Suppressor macrophage treated with lipopolysaccharide for 1 hour (primary cell): ENCODE measurements around the gene OR4D1.
"Not testable (repeated sequence)": the region's sequence is repeated elsewhere in the genome, so short reads cannot be mapped to it uniquely, and the experiment has no call there.

Source experiments
- DNase-seq, 3 donors: peaks; one replicate each; pipeline ENCODE4 v3.0.0-alpha.2; 2020 to 2022

Gene OR4D1

DNA sequence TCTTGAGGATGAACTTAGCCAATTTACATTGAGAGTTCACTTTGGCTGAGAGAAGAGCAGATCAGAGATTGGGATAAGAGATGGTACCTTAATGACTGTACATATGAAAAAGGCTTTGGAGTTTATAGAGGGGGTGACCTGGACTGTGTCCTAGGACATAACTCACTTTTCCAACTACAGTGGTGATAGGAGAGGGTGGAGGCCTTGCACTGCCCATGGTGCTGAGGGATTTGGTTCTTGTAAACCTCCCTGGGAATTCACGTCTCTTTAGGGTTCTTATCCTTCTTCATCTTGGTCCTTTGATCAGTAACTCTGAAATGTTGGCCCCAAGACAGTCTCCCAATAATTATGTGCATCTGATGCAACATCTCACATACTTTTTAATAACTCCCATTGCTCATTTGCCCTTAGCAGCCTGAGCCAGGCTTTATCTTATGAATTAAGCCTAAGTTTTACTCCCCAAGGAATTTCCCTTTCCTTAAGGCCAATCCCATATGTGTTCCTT is at the start of gene OR4D1:
OR4D1 (plus strand) TSS at position 455 of the 505 bp plus-strand sequence. CDS start 6,770 bp downstream, outside the sequence.
- DNase-seq, result no peak

DNA sequence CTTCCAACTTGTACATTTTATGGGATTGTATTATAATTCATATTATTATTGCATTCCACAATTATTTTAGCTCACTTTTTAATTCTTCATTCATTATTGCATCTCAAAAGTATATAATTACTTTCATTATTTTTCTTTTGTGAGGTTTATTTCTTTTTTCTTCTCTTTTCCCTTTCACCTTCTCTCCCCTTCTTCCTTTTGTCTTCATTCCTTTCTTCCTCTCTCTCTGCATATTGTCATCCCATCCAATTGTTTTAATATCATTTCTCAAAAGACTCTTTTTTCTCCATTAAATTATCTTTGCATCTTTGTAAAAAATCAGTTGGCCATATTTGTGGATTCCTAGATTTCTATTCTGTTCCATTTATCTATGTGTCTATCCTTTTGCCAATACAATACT is 47.7 kb upstream of the OR4D1 start:
- DNase-seq, result no peak

DNA sequence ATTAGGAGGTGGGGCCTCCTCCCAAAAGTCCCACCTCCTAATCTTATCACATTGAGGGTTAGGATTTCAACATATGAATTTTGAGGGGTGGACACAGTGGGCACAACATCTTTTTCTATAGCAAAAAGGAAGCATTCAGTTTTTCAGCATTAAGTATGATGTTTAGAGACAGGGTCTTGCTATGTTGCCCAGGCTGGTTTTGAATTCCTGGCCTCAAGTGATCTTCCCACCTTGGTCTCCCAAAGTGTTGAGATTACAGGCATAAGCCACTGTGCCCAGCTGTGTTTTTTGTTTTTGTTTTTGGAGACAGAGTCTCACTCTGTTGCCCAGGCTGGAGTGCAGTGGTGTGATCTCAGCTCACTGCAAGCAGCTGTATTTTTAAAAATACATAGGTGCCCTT is 46.3 kb upstream of the OR4D1 start:
- not testable (repeated sequence) for DNase-seq

DNA sequence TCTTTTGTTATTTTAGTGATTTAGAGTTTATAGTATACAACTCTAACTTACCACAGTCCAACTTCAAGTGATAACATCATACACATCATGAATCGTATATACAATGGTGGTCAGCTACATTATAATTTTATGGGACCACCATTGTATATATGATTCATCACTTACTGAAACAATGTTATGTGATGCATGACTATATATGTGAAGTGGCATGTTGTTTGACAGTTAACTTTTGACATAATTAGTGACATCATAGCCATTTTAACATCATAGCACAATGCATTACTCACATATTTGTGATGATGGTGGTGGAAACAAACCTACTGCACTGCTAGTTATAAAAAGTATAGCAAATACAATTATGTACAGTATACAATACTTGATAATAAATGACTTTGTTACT is 43.1 kb upstream of the OR4D1 start:
- DNase-seq, result no peak

DNA sequence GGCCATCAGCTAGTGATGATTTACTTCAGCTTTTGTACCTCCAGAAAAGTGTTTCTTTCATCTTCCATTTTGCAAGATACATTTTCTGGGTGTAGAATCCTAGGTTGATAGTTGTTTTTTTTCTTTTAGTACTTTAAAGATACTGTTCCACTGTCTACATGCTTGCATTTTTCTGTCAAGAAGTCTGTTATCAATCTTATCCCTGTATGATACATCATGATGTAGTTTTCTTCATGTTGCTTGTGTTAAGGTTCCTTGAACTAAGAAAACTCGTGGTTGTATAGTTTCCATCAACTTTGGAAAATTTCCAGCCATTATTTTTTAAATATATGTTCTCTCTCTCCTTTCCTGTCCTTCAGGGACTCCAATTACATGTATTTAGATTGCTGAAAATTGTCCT is 40.9 kb upstream of the OR4D1 start:
- DNase-seq, result no peak

DNA sequence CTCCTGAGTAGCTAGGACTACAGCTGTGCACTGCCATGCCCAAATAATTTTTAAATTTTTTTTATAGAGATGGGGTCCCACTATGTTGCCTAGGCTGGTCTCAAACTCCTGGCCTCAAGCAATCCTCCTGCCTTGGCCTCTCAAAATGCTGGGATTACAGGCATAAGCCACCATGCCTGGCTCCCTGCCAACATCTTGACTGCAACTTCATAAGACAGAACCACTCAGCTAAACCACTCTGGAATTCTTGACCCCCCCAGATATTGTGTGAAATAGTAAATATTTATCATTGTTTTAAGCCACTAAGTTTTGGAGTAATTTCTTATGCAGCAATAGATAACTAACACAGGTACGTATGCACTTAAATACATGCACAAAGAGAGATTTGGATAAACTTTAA is 39.0 kb upstream of the OR4D1 start:
- DNase-seq, result no peak

DNA sequence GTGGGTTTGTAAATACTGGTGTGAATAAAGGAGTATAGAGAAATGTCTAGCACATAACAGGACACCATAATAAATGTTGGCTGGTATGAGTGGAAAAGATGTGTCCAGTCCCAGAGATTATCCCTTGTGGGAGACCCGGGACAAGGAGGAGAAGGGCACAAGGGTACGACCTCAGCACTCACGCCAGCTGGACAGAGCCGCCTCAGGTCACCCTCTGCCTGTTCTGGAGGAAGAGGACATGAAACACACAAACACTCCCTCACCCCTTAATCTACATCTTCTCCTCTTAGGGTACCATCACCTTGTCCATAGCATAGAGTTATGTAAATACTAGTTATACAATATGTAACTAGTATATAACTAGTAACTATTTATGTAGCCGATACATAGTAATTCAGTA is 38.2 kb upstream of the OR4D1 start:
- DNase-seq, result no peak

DNA sequence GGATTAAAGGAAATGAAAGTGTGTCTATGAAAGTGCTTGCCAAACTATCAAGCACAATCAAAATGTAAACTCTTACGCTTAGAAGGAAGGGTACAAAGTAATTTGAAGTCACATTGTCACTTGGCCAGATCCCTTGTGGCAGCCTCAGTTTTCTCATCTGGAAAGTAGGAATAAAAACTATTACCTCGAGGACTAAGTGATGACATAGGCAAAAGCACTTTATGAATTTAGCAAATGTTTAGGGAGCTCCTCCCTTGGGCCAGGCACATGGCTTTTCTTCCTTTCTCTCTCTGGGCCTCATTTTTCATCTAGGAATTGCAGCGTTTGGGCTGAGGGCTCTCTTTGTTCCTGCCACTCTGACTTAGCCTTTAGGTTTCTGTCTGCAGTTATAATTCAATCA is 36.5 kb upstream of the OR4D1 start:
- DNase-seq, result no peak

DNA sequence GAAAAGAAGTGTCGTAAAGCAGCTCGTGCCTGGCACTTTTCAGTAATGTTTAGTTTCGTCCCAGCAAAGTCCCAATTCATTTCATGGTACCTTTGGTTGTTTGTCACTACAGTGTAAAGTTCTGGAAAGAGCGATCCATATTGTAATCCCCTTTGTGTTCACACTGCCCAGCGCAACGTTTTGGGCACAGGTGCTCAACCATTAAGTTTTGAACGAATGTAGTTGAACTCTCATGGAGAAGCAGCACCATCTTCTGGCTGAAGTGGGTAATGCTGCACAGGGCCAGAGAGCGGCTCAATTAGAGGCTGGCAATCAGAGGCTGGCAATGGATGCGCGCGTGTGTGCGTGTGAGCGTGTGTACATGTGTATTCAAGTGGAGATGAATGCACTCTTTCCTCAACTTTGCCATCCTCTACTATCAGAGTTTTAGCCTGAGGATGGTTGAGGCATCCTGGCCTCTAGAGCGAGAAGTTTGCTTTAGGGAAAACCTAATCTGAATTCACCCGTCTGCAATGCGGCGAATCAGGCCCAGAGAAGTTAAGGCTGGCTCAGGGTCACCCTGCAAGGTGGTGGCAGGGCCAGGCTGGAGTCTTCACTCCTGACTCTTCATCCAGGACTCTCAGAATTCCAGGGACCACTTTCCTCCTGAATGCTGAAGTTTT is 35.1 kb upstream of the OR4D1 start:
- DNase-seq, result peak; percentile 67 to 82 (median 80)

DNA sequence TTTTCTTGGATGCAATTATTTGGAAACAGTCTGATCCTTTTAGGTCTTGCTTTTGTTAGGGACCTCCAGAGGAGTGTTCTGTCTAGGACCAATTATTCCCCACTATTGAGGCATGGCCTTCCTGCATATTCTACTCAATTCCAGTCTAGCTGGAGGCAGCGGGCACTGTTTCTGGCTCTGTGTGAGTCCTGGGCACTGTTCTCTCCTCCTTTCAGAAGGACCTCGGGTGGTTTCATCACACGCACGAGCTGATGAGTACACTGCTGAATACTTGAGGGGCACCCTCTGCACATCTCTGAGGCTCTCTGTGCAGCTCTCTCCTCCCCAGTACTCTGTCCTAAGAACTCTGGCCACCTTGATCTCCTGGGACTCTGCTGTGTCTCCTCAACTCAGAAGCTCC is 34.2 kb upstream of the OR4D1 start:
- no peak for DNase-seq

DNA sequence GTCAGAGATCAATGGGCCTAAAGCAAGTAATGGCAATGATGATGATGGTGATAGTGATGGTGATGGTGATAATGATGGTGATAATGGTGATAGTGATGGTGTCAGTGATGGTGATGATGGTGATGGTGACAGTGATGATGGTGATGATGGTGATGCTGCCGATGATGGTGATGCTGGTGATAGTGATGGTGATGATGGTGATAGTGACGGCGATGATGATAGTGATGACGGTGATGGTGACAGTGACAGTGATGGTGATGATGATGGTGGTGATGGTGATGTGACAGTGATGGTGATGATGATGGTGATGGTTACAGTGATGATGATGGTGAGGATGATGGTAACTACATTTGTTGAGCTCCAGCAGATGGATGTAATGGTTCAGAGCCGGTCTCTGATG is 30.8 kb upstream of the OR4D1 start:
- DNase-seq, result no peak

DNA sequence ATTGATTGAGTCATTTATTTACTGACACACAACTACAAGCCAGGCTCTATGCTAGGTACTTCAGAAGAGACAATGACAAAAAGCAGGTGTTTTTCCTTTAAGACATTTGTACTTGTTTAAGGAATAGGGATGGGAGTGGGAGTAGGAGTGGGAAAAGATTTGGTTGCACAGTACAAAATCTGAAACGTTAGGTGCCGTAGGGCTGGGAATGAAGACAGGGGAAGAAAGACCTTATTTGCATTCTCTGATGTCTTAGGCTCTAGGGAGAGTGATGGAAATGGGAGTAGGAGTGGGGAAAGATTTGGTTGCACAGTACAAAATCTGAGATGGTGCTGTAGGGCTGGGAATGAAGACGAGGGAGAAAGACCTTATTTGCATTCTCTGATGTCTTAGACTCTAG is 28.7 kb upstream of the OR4D1 start:
- no peak for DNase-seq

DNA sequence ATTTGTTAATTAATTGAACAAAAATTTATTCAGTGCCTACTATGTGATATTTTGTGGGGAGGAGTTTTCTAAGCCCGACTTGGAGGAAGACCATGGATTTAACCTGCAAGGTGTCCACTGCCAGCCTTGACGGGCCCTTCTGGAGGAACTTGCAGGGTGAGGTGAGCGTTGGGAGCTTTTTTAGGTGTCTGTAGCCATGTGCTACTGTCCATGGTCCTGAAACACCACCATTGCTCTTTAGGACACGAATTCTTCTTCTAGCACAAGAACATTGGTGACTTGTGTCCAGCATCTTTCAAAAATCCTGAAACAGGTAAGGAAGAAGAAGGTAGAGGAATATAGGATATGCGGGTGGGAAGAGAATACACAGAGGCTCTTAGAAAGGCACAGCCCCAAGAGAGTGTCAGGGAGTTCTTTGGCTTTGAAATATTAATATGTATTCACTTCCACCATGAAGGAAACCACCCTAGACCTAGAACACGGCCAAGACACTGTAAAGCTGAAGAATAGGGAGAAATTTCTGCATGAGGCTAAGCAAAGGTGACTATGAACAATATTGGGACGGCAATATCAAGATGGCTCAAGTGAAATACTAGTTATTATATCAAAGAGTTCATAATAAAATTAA is 27.9 kb upstream of the OR4D1 start:
- DNase-seq, result peak; percentile 44 to 76 (median 69)

DNA sequence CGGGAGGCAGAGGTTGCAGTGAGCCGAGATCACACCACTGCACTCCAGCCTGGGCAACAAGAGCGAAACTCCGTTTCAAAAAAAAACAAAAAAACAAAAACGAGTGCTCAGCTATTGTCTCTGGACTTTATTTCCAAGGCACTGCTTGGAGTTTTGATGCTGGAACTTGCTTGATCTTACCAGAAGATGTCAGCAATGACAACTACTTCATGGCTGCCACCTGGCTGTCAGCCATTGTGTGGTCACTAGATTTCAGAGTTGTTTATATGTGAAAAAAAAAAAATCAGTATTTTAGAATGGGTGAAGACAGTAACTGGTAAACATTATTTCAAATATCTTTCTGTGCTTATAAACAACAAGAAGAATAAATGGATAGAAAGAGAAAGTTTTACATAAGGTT is 26.3 kb upstream of the OR4D1 start:
- peak in 2 of 3 donors; percentile 11 to 15 for DNase-seq

DNA sequence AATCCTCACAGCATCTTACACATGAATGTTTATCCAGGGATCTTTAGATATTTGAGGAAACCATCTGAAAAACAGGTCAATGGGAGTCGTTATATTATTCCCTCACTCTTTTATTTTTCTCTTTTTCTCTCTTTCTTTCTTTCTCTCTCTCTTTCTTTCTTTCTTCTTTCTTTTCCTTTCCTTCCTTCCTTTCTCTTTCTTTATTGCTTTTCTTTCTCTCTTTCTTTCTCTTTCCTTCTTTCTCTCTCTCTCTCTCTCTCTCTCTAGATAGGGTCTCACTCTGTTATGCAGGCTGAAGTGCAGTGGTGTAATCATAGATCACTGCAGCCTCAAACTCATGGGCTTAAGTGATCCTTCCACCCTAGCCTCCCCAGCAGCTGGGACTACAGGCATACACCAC is 20.3 kb upstream of the OR4D1 start:
- DNase-seq, result no peak

DNA sequence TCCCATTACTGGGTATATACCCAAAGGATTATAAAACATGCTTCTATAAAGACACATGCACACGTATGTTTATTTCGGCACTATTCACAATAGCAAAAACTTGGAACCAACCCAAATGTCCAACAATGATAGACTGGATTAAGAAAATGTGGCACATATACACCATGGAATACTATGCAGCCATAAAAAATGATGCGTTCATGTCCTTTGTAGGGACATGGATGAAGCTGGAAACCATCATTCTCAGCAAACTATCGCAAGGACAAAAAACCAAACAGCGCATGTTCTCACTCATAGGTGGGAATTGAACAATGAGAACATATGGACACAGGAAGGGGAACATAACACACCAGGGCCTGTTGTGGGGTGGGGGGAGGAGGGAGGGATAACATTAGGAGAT is 15.5 kb upstream of the OR4D1 start:
- not testable (repeated sequence) for DNase-seq

DNA sequence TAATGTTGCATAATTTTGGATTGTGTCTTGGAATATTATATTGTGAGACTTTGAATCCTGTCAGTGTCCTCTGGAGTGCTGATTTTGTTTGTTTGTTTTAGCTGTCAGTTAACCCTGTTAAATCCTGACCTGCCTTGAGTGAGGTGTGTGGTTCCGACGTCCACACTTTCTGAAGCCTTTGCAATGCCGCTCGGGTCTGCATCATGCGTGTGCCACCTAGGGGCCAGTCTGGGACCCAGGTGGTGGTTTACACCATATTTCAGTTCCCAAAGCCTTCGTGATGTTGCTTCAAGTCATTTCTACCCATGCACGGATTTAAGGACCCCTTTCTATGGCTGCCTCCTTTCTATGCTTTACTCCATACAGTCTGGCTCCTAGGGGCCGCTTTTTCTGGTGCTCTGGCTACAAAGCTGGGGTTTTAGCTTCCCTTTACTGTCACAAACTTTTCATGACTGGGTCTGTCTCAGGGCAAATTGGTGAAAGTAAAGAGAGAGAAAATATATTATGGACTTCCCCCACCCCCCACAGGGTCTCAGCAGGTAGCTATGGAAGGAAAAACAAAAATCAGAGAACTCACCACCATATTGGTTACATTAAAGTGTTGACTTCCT is 11.4 kb upstream of the OR4D1 start:
- DNase-seq, result no peak

DNA sequence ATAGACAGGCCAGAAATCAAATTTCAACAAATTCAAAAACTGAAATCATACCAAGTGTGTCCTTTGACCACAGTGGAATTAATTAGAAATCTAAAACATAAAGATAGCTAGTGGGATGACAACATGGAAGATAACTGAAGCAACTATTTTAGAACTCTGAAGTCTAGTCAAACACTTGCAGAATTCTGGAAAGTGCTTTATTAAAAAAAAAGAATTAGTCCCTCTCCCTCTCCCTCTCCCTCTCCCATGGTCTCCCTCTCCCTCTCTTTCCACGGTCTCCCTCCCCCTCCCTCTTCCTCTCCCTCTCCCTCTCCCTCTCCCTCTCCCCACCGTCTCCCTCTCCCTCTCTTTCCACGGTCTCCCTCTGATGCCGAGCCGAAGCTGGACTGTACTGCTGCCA is 6.7 kb upstream of the OR4D1 start:
- no peak for DNase-seq

DNA sequence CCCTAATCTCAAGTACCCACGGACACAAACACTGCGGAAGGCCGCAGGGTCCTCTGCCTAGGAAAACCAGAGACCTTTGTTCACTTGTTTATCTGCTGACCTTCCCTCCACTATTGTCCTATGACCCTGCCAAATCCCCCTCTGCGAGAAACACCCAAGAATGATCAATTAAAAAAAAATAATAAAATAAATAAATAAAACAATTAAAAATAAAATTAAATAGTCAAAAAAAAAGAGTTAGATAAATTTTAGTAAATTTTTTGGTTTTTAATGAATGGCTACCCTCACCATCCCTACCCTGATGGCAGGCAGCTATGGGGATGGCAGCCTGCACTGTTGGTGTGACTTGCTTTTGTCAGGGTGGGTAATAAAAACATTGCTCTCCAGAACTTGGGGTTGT is 4.8 kb upstream of the OR4D1 start:
- not testable (repeated sequence) for DNase-seq

DNA sequence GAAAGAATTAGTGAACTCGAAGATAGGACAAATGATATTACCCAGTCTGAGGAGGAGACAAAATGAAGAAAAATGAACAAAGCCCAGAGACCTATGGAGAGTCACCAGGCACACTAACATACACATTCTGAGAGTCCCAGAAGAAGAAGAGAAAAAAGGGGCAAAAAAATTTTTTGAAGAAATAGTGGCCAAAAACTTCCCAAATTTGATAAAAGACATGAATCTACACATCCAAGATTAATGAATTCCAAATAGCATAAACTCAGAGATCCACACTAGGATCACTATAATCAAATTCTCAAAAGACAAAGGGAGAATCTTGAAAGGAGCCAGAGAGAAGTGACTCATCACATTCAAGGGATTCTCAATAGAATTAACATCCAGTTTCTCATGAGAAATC is 3.4 kb upstream of the OR4D1 start:
- no peak for DNase-seq

DNA sequence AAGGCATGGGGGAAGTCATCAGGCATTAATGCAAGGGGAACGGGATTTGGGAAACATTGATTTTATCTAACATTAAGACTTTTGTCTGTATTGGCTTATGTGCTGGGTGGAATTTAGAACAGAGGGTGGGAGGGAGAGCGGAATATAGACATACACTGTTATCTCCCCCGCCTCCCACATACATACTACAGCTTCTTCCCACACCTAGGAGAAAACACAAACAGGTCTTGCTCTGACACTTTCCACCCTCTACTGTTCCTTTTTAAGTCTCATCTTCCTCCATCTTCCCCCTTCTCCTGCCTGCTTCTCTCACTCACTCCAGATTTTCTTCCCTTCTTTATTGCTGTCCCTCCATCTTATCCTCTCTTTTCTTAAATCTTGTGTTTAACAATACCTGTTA is 425 bp downstream of the OR4D1 start:
- DNase-seq, result no peak

DNA sequence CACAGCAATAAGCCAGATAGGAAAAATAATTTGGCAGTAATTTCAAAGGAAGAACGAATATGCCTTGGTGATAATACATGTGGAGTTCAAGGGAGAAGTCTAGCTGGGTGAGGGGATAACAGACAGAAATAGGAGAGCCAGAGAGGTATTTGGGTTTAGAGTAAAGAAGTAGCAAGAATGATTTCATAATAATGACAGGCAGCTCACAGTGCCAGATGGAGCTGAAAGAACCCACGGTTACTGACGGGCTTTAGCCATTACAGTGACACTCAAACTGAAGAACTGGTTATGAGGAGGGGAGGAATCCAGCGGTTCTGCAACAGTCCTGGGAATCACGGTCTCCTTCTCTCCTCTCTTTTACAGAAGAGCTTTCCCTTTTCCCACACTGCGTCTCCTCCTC is 2.2 kb downstream of the OR4D1 start:
- no peak for DNase-seq

DNA sequence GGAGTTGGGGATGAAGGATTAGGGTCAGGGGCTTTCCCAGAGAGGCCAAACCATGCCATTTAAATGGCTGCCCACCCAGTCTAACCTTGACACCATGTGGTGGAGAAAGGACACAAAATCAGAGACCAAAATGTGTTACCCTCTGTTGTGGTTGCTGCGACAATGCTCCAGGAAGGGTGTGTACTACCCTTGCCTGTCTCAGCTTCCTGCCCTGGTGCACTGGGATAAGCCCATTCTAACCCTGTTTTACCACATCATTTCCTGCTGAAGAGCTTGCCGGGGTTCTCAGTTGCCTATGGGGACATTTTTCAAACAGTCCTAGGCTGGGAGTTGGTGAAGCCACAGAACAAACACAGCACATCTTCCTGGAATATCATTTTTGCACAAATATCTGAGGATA is 4.9 kb downstream of the OR4D1 start:
- DNase-seq, result no peak

DNA sequence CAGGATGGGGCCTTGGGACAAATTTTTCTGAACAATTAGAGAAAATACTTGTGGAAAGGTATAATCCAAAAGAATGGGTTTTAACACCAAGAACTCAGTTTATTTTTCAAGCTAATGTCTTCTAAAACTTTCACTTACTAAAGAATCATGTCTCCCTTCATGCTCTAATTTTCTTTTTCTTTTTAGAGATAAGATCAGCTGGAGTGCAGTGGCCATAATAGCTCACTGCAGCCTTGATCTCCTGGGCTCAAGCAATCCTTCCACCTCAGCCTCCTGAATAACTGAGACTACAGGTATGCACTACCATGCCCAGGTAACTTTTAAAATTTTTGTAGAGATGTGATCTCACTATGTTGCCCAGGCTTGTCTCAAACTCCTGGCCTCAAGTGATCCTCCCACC is 5.5 kb downstream of the OR4D1 start:
- DNase-seq, result no peak
